ENCODE measurements around the gene ZFP30.
"Not testable (repeated sequence)": the region's sequence is repeated elsewhere in the genome, so short reads cannot be mapped to it uniquely, and the experiment has no call there.

The ZFP30 gene

DNA sequence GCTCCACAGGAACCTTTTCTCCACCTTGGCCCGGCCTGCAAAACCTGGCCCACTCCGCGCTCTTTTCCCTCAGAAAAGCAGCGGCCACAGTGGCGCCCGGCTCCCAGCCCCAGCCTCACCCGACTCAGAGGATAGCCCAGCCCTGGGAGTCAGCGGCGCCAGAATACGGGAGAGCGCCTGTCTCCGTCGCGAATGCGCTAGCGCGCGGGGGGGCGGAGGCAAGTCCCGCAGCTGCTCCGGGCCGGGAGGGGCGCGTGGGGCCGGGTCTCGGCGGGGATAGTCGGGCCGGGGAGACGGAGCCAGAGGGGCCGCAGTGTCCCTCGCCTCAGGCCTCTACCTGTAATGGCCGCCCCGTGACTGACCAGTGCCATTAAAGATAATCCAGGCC, at the start of gene ZFP30:
Gene ZFP30, minus strand, starts transcription at position 165 of the 388 bp plus-strand sequence. CDS start 7,643 bp downstream, outside the sequence.
- Histone ChIP-seq H3K36me3 (ENCODE audit: insufficient read depth, low read depth, low read length) (no peaks in the 10 kb centered on the region), H3K9ac (ENCODE audit: low read depth, low read length) (peak within 1 kb of the TSS; percentile 71; the same call in 1 of the 2 replicates), H3K9me3 (ENCODE audit: insufficient read depth, low read depth, low read length) (no peaks in the 10 kb centered on the region), H3K4me3 (ENCODE audit: low read length) (peak within 1 kb of the TSS; percentile 89), H3K4me1 (ENCODE audit: insufficient read depth, low read length) (no peaks in the 10 kb centered on the region), H3K27ac (ENCODE audit: low read length) (no peak within 1 kb of the TSS), H3K27me3 (ENCODE audit: insufficient read depth, low read length) (peaks cover 27% of the 10 kb centered on the region; the same call in 1 of the 2 replicates)

DNA sequence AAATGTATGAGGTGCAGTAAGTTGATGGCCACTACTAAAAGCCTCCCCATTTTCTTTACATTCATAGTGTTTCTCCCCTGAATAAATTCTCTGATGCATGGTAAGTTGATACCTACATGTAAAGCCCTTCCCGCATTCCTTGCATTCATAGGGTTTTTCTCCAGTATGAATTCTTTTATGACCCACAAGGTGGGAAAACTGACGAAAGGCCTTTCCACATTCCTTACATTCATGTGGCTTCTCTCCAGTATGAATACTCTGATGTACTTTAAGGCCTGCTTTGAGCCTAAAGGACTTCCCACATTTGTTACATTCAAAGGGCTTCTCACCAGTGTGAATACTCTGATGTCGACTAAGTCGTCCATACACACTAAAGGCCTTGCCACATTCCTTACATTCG, 43.8 kb upstream of the ZFP30 start:
- no peak overlapping the region for H3K27ac ChIP-seq (ENCODE audit: low read length)
- H3K27me3 ChIP-seq (ENCODE audit: insufficient read depth, low read length) = peaks cover 10% of the 10 kb centered on the region; the same call in 1 of the 2 replicates
- peaks cover 54% of the 10 kb centered on the region for H3K36me3 ChIP-seq (ENCODE audit: insufficient read depth, low read depth, low read length)
- H3K9ac ChIP-seq (ENCODE audit: low read depth, low read length) = no peak overlapping the region
- no peak overlapping the region for H3K4me3 ChIP-seq (ENCODE audit: low read length)
- H3K4me1 ChIP-seq (ENCODE audit: insufficient read depth, low read length) = peaks cover 3% of the 10 kb centered on the region; the same call in 1 of the 2 replicates
- peaks cover 3% of the 10 kb centered on the region; the same call in 1 of the 2 replicates for H3K9me3 ChIP-seq (ENCODE audit: insufficient read depth, low read depth, low read length)

DNA sequence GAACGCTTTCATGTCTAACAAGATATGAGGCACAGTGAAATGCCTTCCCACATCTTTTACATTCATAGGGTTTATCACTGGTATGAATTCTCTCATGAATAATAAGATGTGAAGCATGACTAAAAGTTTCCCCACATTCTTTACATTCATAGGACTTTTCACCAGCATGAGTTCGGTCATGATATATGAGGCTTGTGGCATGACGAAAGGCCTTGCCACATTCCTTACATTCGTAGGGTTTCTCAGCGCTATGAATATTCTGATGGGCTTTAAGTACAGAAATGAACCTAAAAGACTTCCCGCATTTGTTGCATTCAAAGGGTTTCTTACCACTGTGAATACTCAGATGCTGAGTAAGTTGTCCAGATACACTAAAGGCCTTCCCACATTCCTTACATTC, 43.0 kb upstream of the ZFP30 start:
- Histone ChIP-seq H3K36me3 (ENCODE audit: insufficient read depth, low read depth, low read length) (peaks cover 47% of the 10 kb centered on the region), H3K27ac (ENCODE audit: low read length) (no peak overlapping the region), H3K4me1 (ENCODE audit: insufficient read depth, low read length) (peaks cover 3% of the 10 kb centered on the region; the same call in 1 of the 2 replicates), H3K9me3 (ENCODE audit: insufficient read depth, low read depth, low read length) (peaks cover 3% of the 10 kb centered on the region; the same call in 1 of the 2 replicates), H3K27me3 (ENCODE audit: insufficient read depth, low read length) (peaks cover 19% of the 10 kb centered on the region; the same call in 1 of the 2 replicates), H3K9ac (ENCODE audit: low read depth, low read length) (no peak overlapping the region), H3K4me3 (ENCODE audit: low read length) (no peak overlapping the region)

DNA sequence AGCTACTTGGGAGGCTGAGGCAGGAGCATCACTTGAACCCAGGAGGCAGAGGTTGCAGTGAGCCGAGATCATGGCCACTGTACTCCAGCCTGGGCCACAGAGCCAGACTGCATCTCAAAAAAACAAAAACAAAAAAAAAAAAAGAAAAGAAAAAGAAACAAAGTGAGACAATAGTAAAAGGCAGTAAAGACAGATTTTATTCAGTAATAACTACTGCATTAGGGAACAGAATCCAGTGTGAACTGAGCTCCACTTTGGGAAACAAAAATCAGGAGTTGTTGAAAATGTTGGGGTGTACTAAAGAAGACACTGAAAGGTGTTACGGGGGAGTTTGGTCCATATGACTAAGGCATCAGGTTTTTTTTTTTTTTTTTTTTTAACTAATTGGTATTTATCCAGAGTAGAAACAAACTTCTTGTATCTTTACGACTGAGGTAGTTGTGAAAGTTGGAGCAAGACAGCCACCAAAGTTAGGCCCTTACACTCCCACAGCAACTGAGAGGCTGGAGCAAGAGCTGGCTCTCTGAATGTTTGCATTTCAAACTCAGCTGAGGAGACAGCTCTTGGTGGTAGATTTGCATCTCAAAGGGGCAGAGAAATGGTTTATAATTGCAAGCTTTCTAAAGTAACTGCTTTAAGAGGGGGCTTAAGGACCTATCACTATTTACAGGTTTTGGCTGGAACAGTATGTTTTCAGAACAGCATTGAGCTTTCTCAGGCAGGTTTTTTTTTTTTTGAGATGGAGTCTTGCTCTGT, 40.1 kb upstream of the ZFP30 start:
- Histone ChIP-seq H3K4me1 (ENCODE audit: insufficient read depth, low read length) (peaks cover 3% of the 10 kb centered on the region; the same call in 1 of the 2 replicates), H3K27me3 (ENCODE audit: insufficient read depth, low read length) (peaks cover 32% of the 10 kb centered on the region; the same call in 1 of the 2 replicates), H3K36me3 (ENCODE audit: insufficient read depth, low read depth, low read length) (peaks cover 37% of the 10 kb centered on the region)

DNA sequence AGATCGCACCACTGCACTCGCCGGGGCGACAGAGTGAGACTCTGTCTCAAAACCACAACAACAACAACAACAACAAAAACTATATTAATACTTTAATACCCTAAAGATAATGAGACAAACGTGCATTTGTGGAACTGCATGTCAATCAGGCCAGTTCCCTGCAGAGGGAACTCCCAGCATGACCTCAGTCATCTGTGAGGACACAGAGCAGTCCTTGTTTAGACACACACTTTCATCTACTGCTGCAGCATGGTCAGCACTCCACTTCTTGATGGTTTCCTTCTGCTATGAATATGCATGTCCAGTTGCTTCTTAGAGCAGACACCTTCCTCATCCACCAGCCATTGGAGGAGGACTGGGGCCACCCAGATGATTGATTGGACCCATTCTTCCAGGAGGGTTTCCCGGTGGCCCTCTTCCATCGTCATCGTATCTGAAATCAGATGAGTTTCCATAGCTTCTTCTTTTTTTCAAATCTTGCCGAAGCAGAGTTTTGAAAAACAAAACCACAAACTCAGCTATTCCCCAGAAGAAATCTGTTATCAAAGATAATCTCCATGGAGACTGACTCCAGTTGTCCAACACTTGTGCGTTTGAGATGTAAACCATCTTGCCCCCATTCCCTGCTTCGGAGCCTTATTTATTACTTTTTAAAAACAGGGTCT, 37.8 kb upstream of the ZFP30 start:
- no peak overlapping the region for H3K4me3 ChIP-seq (ENCODE audit: low read length)
- H3K27me3 ChIP-seq (ENCODE audit: insufficient read depth, low read length) = peaks cover 32% of the 10 kb centered on the region; the same call in 1 of the 2 replicates

More for the DNA sequence above, 40.1 kb upstream of the ZFP30 start:
- Histone ChIP-seq H3K4me3 (ENCODE audit: low read length) (no peak overlapping the region), H3K9ac (ENCODE audit: low read depth, low read length) (no peak overlapping the region), H3K9me3 (ENCODE audit: insufficient read depth, low read depth, low read length) (peaks cover 3% of the 10 kb centered on the region; the same call in 1 of the 2 replicates), H3K27ac (ENCODE audit: low read length) (no peak overlapping the region)

DNA sequence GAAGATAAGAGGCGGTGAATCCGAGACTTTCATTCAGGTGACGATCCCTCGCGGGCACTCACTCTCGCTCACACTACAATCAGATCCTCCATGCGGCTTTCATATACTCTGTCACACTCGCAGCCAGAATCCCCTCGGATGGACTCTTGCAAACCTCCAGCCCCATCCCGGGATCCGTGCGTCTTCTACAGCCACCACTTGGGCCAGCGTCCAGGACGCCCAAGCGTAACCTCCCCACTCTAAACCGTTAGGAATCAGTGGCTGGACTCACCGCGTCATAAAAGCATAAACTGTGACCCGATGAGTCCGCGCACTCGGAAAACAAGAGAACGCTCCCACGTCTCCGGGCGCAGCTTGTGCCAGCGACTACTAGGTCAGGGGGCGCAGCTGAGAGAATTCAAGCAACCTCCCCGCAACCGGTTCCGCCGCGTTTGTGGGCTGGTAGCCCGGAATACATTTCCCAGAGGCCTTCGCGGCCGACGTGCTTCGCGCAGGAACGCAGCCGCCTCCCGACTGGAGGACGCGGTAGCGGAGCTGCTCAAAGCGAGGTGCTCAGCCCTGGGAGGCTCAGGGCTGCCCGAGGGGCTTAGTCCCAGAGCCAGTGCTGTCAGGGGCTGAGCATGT, 36.7 kb upstream of the ZFP30 start:
- Histone ChIP-seq H3K27me3 (ENCODE audit: insufficient read depth, low read length) (peaks cover 32% of the 10 kb centered on the region; the same call in 1 of the 2 replicates), H3K27ac (ENCODE audit: low read length) (no peak overlapping the region), H3K4me3 (ENCODE audit: low read length) (peak overlapping the region; percentile 88), H3K4me1 (ENCODE audit: insufficient read depth, low read length) (peaks cover 3% of the 10 kb centered on the region; the same call in 1 of the 2 replicates), H3K9me3 (ENCODE audit: insufficient read depth, low read depth, low read length) (no peaks in the 10 kb centered on the region), H3K9ac (ENCODE audit: low read depth, low read length) (peak overlapping the region; percentile 79), H3K36me3 (ENCODE audit: insufficient read depth, low read depth, low read length) (peaks cover 6% of the 10 kb centered on the region; the same call in 1 of the 2 replicates)

More for the DNA sequence above, 37.8 kb upstream of the ZFP30 start:
- Histone ChIP-seq H3K9me3 (ENCODE audit: insufficient read depth, low read depth, low read length) (no peaks in the 10 kb centered on the region), H3K9ac (ENCODE audit: low read depth, low read length) (no peak overlapping the region), H3K4me1 (ENCODE audit: insufficient read depth, low read length) (peaks cover 3% of the 10 kb centered on the region; the same call in 1 of the 2 replicates), H3K36me3 (ENCODE audit: insufficient read depth, low read depth, low read length) (peaks cover 15% of the 10 kb centered on the region), H3K27ac (ENCODE audit: low read length) (no peak overlapping the region)

DNA sequence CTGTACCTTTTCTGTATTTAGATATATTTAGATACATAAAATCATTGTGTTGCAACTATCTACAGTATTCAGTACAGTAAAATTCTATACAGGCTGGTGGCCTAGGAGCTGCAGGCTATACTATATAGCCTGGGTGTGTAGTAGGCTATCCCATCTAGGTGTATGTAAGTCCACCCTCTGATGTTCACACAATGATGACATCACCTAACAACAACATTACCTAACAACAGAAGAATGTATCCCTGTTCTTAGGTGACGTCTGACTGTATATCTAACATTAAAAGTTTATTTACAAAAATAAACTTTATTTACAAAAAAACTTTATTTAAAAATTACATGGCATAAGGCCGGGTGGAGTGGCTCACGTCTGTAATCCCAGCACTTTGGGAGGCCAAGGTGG, 28.3 kb upstream of the ZFP30 start:
- Histone ChIP-seq H3K27ac (ENCODE audit: low read length) (no peak overlapping the region), H3K36me3 (ENCODE audit: insufficient read depth, low read depth, low read length) (no peaks in the 10 kb centered on the region), H3K9me3 (ENCODE audit: insufficient read depth, low read depth, low read length) (peaks cover 20% of the 10 kb centered on the region), H3K9ac (ENCODE audit: low read depth, low read length) (no peak overlapping the region), H3K4me1 (ENCODE audit: insufficient read depth, low read length) (no peaks in the 10 kb centered on the region), H3K27me3 (ENCODE audit: insufficient read depth, low read length) (no peaks in the 10 kb centered on the region), H3K4me3 (ENCODE audit: low read length) (no peak overlapping the region)

DNA sequence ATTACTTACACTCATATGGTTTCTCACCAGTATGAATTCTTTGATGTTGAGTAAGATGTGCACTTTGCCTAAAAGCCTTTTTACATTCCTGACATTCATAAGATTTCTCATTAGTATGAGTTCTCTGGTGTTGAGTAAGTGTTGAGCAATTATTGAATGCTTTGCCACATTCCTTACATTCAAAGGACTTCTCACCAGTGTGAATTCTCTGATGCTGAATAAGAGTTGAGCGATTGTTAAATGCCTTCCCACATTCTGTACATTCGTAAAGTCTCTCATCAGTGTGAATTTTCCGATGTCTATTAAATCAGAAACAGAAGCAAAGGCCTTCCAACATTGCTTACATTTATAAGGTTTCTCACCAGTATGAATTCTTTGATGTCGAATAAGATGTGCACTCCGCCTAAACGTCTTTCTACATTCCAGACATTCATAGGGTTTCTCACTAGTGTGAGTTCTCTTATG, 14.2 kb upstream of the ZFP30 start:
- H3K36me3 ChIP-seq (ENCODE audit: insufficient read depth, low read depth, low read length) = no peaks in the 10 kb centered on the region
- H3K27ac ChIP-seq (ENCODE audit: low read length) = no peak overlapping the region
- H3K4me3 ChIP-seq (ENCODE audit: low read length) = no peak overlapping the region
- peaks cover 80% of the 10 kb centered on the region for H3K9me3 ChIP-seq (ENCODE audit: insufficient read depth, low read depth, low read length)
- no peaks in the 10 kb centered on the region for H3K27me3 ChIP-seq (ENCODE audit: insufficient read depth, low read length)
- no peak overlapping the region for H3K9ac ChIP-seq (ENCODE audit: low read depth, low read length)
- H3K4me1 ChIP-seq (ENCODE audit: insufficient read depth, low read length) = no peaks in the 10 kb centered on the region

DNA sequence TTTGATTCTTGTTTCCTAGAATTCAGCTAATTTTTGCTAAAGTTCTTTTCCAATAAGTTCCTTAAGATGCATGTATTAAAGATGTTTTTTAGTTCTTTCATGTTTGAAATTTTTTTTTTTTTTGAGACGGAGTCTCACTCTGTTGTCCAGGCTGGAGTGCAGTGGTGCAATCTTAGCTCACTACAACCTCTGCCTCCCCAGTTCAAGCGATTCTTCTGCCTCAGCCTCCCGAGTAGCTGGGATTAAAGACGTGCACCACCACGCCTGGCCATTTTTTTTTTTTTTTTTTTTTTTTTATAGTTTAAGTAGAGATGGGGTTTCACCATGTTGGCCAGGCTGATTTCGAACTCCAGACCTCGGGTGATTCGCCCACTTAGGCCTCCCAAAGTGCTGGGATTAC, 1.9 kb upstream of the ZFP30 start:
- not testable (repeated sequence) for H3K9me3 ChIP-seq (ENCODE audit: insufficient read depth, low read depth, low read length); H3K36me3 ChIP-seq (ENCODE audit: insufficient read depth, low read depth, low read length); H3K27ac ChIP-seq (ENCODE audit: low read length); H3K4me1 ChIP-seq (ENCODE audit: insufficient read depth, low read length); H3K9ac ChIP-seq (ENCODE audit: low read depth, low read length)
- Histone ChIP-seq H3K27me3 (ENCODE audit: insufficient read depth, low read length) (peaks cover 27% of the 10 kb centered on the region; the same call in 1 of the 2 replicates), H3K4me3 (ENCODE audit: low read length) (peak overlapping the region; percentile 89; the same call in 1 of the 2 replicates)

DNA sequence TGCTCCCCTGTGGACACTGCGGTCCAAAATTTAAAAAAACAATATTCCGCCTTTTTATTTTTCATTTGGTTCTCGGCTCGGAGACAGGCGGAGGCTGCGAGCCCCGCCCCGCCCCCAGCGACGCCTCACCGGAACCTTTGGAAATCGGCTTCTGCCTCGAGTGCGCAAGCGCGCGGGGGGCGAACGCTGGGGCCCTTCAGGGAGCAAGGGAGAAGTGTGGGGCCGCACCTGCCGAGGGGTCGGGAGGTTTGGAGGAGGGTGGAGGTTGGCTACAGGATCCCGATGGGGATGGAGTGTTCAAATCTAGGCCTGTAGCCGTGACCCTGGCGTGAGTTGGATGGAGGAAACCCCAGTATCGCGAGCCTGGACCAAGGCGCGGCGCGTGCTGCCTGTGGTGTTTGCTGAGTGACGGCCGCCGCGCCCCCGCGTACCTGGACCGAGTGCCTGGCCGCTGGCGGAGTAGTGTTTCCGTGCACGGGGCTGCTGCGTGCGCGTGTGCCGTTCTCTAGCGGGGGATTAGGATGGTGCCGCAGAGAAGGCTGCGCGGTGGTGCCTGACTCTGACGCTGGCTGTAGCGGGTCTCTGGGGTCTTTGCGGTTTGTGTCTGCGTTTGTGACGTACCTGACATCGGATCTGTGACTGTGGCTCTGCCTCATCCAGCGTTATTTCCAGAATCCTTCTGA, 565 bp upstream of the ZFP30 start:
- Histone ChIP-seq H3K9me3 (ENCODE audit: insufficient read depth, low read depth, low read length) (peaks cover 5% of the 10 kb centered on the region), H3K9ac (ENCODE audit: low read depth, low read length) (peak overlapping the region; percentile 71; the same call in 1 of the 2 replicates), H3K27me3 (ENCODE audit: insufficient read depth, low read length) (peaks cover 27% of the 10 kb centered on the region; the same call in 1 of the 2 replicates), H3K27ac (ENCODE audit: low read length) (no peak overlapping the region), H3K4me1 (ENCODE audit: insufficient read depth, low read length) (no peaks in the 10 kb centered on the region), H3K36me3 (ENCODE audit: insufficient read depth, low read depth, low read length) (no peaks in the 10 kb centered on the region), H3K4me3 (ENCODE audit: low read length) (peak overlapping the region; percentile 89)
